HEK293T (cell line): Measurements from ENCODE around the gene TPK1.

ENCODE experiments used
- ARNT ChIP-seq: fragments of 450-650 bp; IDR thresholded peaks from 2 replicates; pipeline ENCODE4 v1.6.1; 2017; ENCODE audit warnings: mild to moderate bottlenecking
- BHLHE40 ChIP-seq: fragments of 450-650 bp; IDR thresholded peaks from 2 replicates; pipeline ENCODE4 v1.6.1; 2016; ENCODE audit warnings: mild to moderate bottlenecking, moderate library complexity, borderline replicate concordance
- CTBP1 ChIP-seq: fragments of 450-650 bp; IDR thresholded peaks from 2 replicates; pipeline ENCODE4 v1.6.1; 2016; ENCODE audit warnings: borderline replicate concordance
- FOXA1 ChIP-seq: fragments of 450-650 bp; IDR thresholded peaks from 2 replicates; pipeline ENCODE4 v1.6.1; 2016; ENCODE audit warnings: mild to moderate bottlenecking
- FOXK2 ChIP-seq: fragments of 450-650 bp; IDR thresholded peaks from 2 replicates; pipeline ENCODE4 v1.6.1; 2016; ENCODE audit warnings: mild to moderate bottlenecking
- FOXM1 ChIP-seq: fragments of 450-650 bp; IDR thresholded peaks from 2 replicates; pipeline ENCODE4 v1.6.1; 2017; ENCODE audit warnings: mild to moderate bottlenecking, borderline replicate concordance
- HDGF ChIP-seq: fragments of 450-650 bp; IDR thresholded peaks from 2 replicates; pipeline ENCODE4 v1.6.1; 2017; ENCODE audit warnings: antibody characterized with exemption, borderline replicate concordance
- L3MBTL2 ChIP-seq: fragments of 450-650 bp; conservative IDR thresholded peaks from 2 replicates; pipeline ENCODE4 v1.6.1; 2016; ENCODE audit warnings: mild to moderate bottlenecking
- NFRKB ChIP-seq: fragments of 450-650 bp; IDR thresholded peaks from 2 replicates; pipeline ENCODE4 v1.6.1; 2016; ENCODE audit warnings: mild to moderate bottlenecking, moderate library complexity
- PKNOX1 ChIP-seq: fragments of 450-650 bp; IDR thresholded peaks from 2 replicates; pipeline ENCODE4 v1.6.1; 2016
- SUZ12 ChIP-seq: fragments of 450-650 bp; IDR thresholded peaks from 2 replicates; pipeline ENCODE4 v1.6.1; 2016; ENCODE audit warnings: mild to moderate bottlenecking
- ZNF384 ChIP-seq: fragments of 450-650 bp; IDR thresholded peaks from 2 replicates; pipeline ENCODE4 v1.6.1; 2016

GRCh38 chr7:144854839-144855424, 19.1 kb upstream of the TPK1 start:
- TF ChIP-seq FOXM1 (no peak), ARNT (no peak), FOXK2 (no peak), BHLHE40 (no peak), FOXA1 (no peak), NFRKB (no peak), ZNF384 (no peak), CTBP1 (no peak), L3MBTL2 (no peak), PKNOX1 (no peak), HDGF (no peak), SUZ12 (no peak)
